Neutrophil (primary cell): ENCODE data around the gene ARF3.

ENCODE experiments used
- H3K27ac ChIP-seq: fragments of 200-600 bp; sonication (generic); 2 replicates; pipeline ENCODE4 v1.5.1; 2016; ENCODE audit warnings: mild to moderate bottlenecking, moderate library complexity
- H3K27me3 ChIP-seq: fragments of 200-600 bp; sonication (generic); 2 replicates; pipeline ENCODE4 v1.6.0; 2016; ENCODE audit warnings: mild to moderate bottlenecking
- H3K36me3 ChIP-seq: fragments of 200-600 bp; sonication (generic); 2 replicates; pipeline ENCODE4 v1.5.1; 2017
- H3K4me1 ChIP-seq, 2 experiments: fragments of 200-600 bp in 1 of 2; sonication (generic) in 1 of 2; 1 replicate in 1 of 2; 2 replicates in 1 of 2; pipeline versions ENCODE4 v1.5.1 to v1.6.1; 2013 to 2016; ENCODE audit warnings: low read depth in 1 of 2, low read length in 1 of 2, mild to moderate bottlenecking in 1 of 2, moderate library complexity in 1 of 2; ENCODE audit not compliant: control insufficient read depth in 1 of 2, insufficient read depth in 1 of 2
- H3K4me3 ChIP-seq, 2 experiments: fragments of 200-600 bp in 1 of 2; sonication (generic) in 1 of 2; 1 replicate in 1 of 2; 2 replicates in 1 of 2; pipeline ENCODE4 v1.5.1; 2013 to 2016; ENCODE audit warnings: low read depth in 1 of 2, low read length in 1 of 2, mild to moderate bottlenecking in 1 of 2, moderate library complexity in 1 of 2
- H3K9me3 ChIP-seq: fragments of 200-600 bp; sonication (generic); 2 replicates; pipeline ENCODE4 v1.5.1; 2016
- TF ChIP-seq, protein P1 (sequence below): fragments of 200-600 bp; sonication (generic); IDR thresholded peaks from 2 replicates; pipeline ENCODE4 v1.5.1; 2016; ENCODE audit warnings: antibody characterized with exemption

ARF3 gene

DNA sequence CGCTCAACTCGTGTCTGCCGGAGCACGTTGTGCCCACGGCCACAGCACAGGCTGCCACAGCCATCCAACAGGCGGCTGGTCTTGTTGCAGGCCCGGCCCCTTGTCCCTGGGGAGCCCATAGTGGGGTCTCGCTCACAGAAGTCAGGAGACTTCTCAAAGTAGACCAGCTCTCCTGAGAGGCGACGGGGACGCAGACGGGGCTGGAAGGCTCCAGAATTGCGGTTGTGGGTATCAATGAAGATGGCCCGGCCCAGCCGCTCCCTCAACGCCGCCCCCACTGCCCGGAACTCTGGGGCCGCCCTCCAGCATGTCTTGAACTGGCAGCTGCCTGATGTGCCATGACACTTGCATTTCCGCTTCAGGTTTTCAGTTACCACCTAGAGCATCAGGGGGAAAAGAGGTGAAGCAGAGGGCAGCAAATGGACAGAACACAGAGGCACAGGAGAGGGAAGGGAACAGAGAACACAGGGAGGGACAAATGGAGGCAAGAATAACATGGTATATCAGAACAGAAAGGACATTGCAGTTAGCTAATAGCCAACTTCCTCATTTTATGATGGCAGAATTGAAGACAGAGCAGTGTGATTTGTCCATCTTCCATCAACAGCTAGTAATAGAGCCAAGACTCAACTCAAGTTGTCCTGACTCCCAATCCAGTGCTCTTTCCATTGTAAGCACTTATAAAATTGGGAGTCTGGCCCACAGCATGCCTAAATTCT lies 9.0 kb upstream of the ARF3 start:
- H3K27me3 ChIP-seq = peaks cover 88% of the 10 kb centered on the region
- no peaks in the 10 kb centered on the region for H3K9me3 ChIP-seq
- no peak overlapping the region for H3K4me3 ChIP-seq
- no peak overlapping the region for H3K27ac ChIP-seq
- no peaks in the 10 kb centered on the region for H3K36me3 ChIP-seq
- TF ChIP-seq, protein P1, sequence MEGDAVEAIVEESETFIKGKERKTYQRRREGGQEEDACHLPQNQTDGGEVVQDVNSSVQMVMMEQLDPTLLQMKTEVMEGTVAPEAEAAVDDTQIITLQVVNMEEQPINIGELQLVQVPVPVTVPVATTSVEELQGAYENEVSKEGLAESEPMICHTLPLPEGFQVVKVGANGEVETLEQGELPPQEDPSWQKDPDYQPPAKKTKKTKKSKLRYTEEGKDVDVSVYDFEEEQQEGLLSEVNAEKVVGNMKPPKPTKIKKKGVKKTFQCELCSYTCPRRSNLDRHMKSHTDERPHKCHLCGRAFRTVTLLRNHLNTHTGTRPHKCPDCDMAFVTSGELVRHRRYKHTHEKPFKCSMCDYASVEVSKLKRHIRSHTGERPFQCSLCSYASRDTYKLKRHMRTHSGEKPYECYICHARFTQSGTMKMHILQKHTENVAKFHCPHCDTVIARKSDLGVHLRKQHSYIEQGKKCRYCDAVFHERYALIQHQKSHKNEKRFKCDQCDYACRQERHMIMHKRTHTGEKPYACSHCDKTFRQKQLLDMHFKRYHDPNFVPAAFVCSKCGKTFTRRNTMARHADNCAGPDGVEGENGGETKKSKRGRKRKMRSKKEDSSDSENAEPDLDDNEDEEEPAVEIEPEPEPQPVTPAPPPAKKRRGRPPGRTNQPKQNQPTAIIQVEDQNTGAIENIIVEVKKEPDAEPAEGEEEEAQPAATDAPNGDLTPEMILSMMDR = no peak
- peaks cover 4 to 15% of the 10 kb centered on the region in 2 experiments for H3K4me1 ChIP-seq

DNA sequence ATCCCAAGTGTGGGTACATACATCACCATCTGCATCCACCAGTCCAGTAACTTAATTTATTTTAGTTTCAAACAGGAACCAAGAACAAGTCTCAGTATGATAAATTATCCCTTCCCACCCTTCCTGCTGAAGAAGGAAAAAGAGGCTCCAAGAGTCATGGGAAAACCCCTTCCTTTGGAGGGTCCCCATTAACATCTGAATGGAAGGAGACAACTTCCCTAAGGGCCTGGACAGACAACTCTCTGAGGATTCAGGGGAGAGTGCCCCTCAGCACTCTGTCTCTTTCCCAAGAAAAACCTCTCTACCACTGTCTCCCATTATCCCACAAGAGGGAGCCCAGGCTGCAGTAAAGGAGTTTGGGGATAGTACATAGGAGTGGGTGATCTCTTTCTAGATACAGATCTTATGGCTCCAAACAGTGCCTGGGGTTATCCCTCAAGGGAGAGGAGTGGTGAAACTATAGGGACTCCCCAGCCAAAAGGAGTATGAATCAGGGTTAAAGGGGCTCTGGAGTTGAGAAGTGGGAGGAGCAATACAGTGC lies 8.1 kb upstream of the ARF3 start:
- no peak overlapping the region for H3K27ac ChIP-seq
- no peak overlapping the region for H3K4me3 ChIP-seq
- TF ChIP-seq, protein P1 = no peak
- H3K27me3 ChIP-seq = peaks cover 88% of the 10 kb centered on the region
- H3K9me3 ChIP-seq = no peaks in the 10 kb centered on the region
- no peaks in the 10 kb centered on the region for H3K36me3 ChIP-seq
- H3K4me1 ChIP-seq = peaks cover 2 to 11% of the 10 kb centered on the region in 2 experiments

DNA sequence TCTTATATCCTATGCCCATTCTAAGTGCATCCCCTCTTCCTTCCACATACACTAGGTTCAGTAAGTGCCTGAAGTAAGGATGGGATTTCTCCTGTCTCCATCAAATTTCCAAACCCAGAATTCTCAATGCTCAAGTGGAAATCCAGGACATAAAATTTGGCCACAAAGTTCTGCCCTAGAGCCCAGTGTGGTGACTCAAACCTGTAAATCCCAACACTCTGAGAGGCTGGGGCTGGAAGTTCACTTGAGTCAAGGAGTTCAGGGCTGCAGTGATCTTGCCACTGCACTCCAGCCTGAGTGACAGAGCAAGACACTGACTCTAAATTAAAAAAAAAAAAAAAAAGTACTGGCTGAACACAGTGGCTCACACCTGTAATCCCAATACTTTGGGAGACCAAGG lies 4.5 kb upstream of the ARF3 start:
- TF ChIP-seq, protein P1 = no peak
- H3K36me3 ChIP-seq = no peaks in the 10 kb centered on the region

DNA sequence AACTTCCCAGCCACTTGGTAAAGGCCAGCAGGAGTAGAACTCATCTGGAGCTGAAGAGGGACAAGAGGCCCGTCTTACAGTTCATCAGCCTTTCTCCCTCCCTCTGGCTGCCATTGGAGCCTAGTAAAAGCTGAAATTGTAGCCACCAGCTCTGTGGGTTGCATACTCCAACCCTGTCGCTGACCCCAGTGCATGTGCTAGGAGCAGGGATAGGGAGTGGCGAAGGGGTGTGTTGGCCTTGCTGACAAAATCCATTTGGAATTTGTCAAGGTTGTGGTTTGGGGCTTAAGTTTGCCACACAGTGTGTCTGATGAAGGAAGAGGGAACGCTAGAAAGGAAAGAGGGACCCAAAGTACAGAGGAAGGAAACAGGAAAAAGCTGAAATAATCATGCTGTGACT lies 4.0 kb upstream of the ARF3 start:
- Histone ChIP-seq H3K36me3 (no peaks in the 10 kb centered on the region), H3K27ac (no peak overlapping the region), H3K27me3 (peaks cover 63% of the 10 kb centered on the region), H3K9me3 (no peaks in the 10 kb centered on the region), H3K4me3 (no peak overlapping the region), H3K4me1 (peaks cover 14 to 15% of the 10 kb centered on the region in 2 experiments)
- TF ChIP-seq, protein P1 = no peak

More for the DNA sequence above, 4.5 kb upstream of the ARF3 start:
- no peak overlapping the region for H3K27ac ChIP-seq
- H3K4me1 ChIP-seq = peaks cover 12 to 13% of the 10 kb centered on the region in 2 experiments
- no peak overlapping the region for H3K4me3 ChIP-seq
- H3K27me3 ChIP-seq = peaks cover 67% of the 10 kb centered on the region
- H3K9me3 ChIP-seq = no peaks in the 10 kb centered on the region

DNA sequence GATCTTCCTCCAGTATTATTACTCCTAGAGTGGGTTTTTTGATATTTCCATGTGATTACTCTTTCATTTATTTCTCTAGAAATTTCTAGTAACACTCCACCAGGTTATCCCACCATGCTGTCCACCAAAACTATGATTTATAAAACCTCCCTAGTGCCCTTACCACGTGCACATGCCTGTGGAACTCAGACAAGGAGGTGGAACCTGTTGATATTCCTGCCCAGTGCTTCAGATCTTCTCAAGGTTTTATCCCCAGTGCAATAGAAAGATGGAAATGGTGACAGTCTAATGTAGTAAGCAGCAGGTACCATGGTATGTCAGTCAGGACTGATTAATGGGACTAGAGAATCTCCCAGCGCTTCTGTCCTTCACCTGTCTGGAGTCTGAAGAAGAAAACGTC lies 3.5 kb upstream of the ARF3 start:
- Histone ChIP-seq H3K27me3 (peaks cover 58% of the 10 kb centered on the region), H3K36me3 (no peaks in the 10 kb centered on the region), H3K9me3 (no peaks in the 10 kb centered on the region), H3K4me1 (peaks cover 18 to 19% of the 10 kb centered on the region in 2 experiments), H3K27ac (no peak overlapping the region), H3K4me3 (no peak overlapping the region)
- TF ChIP-seq, protein P1 = no peak
